Activated CD8-positive, alpha-beta memory T cell treated with anti-CD3 and anti-CD28 coated beads for 48 hours (primary cell): ENCODE data around the gene KIZ.
"Not testable (repeated sequence)": the region's sequence is repeated elsewhere in the genome, so short reads cannot be mapped to it uniquely, and the experiment has no call there.

Source experiments
- DNase-seq, 3 experiments: peaks; one replicate each; pipeline ENCODE4 v3.0.0-alpha.2; 2020; ENCODE audit warnings: low read depth in 2 of 3, low spot score in 2 of 3

The KIZ gene

GRCh38 chr20:21228511-21228910 is 102.6 kb downstream of the KIZ start:
- no peak for DNase-seq

- no peak for DNase-seq
Observed at GRCh38 chr20:21229163-21229562, 103.3 kb downstream of the KIZ start.

- DNase-seq, result no peak
Observed at GRCh38 chr20:21230220-21230619, 104.3 kb downstream of the KIZ start.

GRCh38 chr20:21230686-21231085 is 104.8 kb downstream of the KIZ start:
- DNase-seq, result no peak

- DNase-seq, result no peak
Observed at GRCh38 chr20:21232546-21233280, 106.8 kb downstream of the KIZ start.

GRCh38 chr20:21234324-21234723 is 108.4 kb downstream of the KIZ start:
- DNase-seq, result no peak

GRCh38 chr20:21234806-21235483 is 109.1 kb downstream of the KIZ start:
- DNase-seq, result no peak

- peak; percentile 11 to 53 (median 31) for DNase-seq
Observed at GRCh38 chr20:21235484-21236445, 109.9 kb downstream of the KIZ start.

- DNase-seq, result no peak
Observed at GRCh38 chr20:21237956-21238799, 112.3 kb downstream of the KIZ start.

- no peak for DNase-seq
Observed at GRCh38 chr20:21238818-21239536, 113.1 kb downstream of the KIZ start.

GRCh38 chr20:21240394-21240793 is 114.5 kb downstream of the KIZ start:
- DNase-seq, result no peak

GRCh38 chr20:21241406-21241805 is 115.5 kb downstream of the KIZ start:
- DNase-seq, result no peak

- DNase-seq, result no peak
Observed at GRCh38 chr20:21243811-21244210, 117.9 kb downstream of the KIZ start.

- DNase-seq, result no peak
Observed at GRCh38 chr20:21244808-21245207, 118.9 kb downstream of the KIZ start.

- DNase-seq, result no peak
Observed at GRCh38 chr20:21246161-21246560, 120.3 kb downstream of the KIZ start.

GRCh38 chr20:21247603-21248095 is 121.8 kb downstream of the KIZ start:
- DNase-seq, result not testable (repeated sequence)

GRCh38 chr20:21251278-21251677 is 125.4 kb downstream of the KIZ start:
- DNase-seq, result peak in 1 of 3 experiments; percentile 5

- no peak for DNase-seq
Observed at GRCh38 chr20:21257192-21257591, 131.3 kb downstream of the KIZ start.

- no peak for DNase-seq
Observed at GRCh38 chr20:21258411-21258810, 132.5 kb downstream of the KIZ start.

- DNase-seq, result no peak
Observed at GRCh38 chr20:21259346-21259745, 133.5 kb downstream of the KIZ start.
